Nucleus accumbens (tissue), 56 donors: ENCODE measurements around the gene CAPN10.

Experiments used
- DNase-seq, 56 donors: peaks; one replicate each; lab custom pipeline; 2025; lab: John Stamatoyannopoulos, UW

CAPN10 gene

DNA sequence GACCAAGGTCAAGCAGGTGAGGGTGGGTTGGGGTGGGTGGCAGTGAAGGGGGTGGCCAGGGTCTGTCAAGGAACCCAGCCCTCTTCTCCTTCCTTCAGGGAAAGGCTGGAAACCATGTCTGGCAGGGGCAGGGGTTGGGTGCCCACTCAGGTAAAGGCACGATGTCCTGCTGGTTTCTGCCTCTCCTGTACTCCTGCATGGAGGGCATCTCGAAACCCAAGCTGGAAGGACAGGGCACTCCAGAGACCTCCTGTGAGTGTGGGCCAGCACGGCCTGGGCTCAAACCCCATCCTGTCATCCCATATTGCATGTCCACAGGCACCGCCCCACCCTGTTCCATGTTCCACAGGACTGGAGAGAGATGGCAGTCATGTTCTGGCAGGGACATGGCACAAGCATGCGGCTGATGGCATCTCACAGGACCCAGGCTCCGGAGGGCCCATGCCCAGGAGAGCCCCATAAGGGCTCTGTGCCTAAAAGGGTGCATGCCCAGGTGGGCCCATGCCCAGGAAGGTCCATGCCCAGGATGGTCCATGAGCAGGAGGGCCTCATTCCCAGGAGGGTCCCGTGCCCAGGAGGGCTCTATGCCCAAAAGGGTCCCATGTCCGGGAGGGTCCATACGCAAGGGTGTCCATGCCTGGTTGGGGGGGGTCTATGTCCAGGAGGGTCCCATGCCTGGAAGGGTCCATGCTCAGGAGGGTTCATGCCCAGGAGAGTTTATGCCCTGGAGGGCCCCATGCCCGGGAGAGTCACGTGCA lies 45.2 kb downstream of the CAPN10 start:
- DNase-seq, result no peak

- no peak for DNase-seq
Measured at GRCh38 chr2:240632306-240632721, 45.8 kb downstream of the CAPN10 start.

GRCh38 chr2:240635121-240635997 lies 48.8 kb downstream of the CAPN10 start:
- DNase-seq, result no peak

DNA sequence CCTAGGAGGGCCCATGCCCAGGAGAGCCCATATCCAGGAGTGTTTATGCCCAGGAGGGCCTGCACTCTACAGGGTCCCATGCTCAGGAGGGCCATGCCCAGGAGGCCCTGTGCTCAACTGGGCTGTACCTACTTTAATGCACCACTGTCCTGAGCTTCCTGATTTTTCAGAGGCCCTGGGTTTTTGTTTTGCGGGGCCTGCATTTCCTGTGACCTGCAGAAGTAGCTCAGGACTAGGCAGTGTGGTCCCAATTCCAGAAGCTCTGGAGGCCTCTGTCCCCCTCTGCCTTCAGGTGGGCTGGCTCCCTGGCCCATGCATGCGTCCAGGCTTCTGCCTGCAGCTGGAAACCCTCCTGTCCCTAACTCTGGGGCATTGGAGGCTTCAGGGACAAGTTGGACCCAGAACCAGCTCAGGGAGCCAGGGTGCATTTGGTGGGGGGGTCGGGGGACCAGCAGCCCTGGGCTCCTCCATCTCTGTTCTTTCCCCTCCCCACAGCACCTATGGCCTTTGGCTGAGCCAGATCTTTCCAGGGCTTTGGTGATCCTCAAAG lies 49.5 kb downstream of the CAPN10 start:
- no peak for DNase-seq

DNA sequence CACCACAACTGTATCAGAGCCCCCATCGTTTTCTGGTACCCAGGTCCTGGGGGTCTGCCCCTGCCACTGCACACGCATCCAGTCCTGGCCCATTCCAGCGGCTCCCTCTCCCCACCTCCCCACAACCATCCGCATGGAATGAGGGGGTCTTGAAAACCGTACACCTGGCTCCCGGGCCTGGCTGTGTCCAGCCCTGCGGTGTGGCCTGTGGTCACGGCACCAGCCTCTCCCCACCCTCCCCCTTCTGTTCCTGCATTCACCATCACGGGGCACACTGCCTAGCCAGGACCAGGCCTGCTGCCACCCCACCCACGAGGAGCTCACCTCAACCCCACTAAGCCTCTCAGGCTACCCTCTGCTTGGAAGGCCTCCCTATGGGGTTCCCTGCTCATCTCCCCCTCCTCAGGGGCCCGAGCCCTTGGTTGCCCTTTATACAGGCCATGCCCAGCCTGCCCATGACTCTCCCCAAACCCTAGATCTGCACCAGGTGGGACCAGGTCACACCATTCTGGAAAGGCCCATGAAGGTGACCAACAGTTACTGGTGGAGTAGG lies 50.1 kb downstream of the CAPN10 start:
- no peak for DNase-seq

DNA sequence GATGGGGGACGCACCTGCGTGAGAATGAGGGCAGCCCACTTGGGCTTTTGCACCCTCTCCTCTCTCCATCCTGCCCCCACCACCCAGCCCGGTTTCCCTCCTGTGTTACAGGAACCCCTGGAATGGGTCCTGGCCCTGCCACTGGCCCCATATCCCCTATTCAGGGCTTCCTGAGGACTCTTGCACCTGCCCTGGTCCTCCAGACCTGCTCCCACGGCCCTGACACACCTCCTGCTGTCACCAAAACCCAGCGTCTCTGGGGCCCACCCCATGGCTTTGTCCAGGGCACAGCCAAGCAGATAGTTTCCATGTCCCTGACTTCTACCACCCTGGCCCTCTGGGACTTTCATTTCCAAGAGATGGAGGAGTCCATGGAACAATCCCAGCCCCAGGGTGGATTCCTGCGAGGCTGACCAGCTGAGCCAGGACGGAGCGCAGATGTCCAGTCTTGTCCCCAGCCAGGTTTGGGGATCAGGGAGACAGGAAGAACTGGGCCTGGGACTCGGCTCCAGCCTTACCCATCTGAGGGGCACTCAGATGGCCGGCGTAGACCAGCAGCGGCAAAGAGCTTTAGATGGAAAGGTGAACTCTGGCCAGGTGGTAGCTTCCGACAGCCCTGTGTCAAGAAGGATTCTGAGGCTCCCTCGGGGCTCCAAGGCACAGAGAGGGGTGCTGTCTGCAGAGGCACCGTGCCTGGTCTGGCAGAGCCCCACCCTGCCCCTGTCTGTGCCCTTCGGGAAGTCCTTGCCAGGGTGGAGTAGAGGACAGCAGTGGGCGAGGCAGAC lies 50.8 kb downstream of the CAPN10 start:
- DNase-seq, result no peak

DNA sequence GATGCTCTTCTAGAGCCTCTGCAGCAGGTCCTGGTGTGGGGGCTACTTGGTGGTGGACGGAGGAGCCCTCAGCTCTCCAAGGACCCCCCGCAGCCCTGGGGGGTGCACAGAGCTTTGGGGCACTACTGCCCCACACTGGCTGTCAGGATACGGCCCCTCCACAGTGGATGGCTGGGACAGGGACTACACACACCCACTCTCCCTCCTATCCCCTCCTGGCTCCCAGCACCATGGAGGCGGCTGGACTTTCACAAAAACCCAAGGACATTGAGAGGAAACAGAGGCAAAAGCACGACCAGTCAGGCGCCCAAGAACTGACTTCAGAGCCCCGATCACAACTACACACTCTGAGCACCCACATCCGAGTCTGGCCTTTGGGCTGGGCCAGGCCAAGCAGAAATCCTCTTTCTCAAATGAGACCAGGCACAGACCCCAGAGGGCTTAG lies 51.4 kb downstream of the CAPN10 start:
- DNase-seq, result no peak

- DNase-seq, result no peak
Measured at GRCh38 chr2:240638512-240639160, 52.1 kb downstream of the CAPN10 start.

DNA sequence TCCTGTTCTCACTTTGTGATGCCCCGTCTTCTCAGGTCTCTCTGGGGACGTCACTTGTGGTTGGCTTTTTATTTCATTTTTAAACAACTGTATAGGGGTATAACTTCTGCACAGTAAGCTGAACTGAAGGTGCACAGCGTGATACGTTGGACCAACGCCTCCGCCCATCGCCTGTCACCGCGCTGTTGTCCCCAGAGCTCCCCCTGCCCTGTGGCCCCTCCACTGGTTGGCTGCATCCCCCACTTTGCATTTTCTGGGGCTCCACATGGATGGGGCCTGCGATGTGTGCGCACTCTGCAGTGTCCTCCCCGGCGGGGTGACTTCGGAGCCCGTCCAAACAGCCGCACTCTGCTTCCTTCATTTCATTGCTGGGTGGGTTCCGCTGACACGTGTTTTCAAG lies 53.0 kb downstream of the CAPN10 start:
- DNase-seq, result no peak

- peak in 2 of 56 donors; percentile 5 to 24 for DNase-seq
Measured at GRCh38 chr2:240640939-240641338, 54.4 kb downstream of the CAPN10 start.

DNA sequence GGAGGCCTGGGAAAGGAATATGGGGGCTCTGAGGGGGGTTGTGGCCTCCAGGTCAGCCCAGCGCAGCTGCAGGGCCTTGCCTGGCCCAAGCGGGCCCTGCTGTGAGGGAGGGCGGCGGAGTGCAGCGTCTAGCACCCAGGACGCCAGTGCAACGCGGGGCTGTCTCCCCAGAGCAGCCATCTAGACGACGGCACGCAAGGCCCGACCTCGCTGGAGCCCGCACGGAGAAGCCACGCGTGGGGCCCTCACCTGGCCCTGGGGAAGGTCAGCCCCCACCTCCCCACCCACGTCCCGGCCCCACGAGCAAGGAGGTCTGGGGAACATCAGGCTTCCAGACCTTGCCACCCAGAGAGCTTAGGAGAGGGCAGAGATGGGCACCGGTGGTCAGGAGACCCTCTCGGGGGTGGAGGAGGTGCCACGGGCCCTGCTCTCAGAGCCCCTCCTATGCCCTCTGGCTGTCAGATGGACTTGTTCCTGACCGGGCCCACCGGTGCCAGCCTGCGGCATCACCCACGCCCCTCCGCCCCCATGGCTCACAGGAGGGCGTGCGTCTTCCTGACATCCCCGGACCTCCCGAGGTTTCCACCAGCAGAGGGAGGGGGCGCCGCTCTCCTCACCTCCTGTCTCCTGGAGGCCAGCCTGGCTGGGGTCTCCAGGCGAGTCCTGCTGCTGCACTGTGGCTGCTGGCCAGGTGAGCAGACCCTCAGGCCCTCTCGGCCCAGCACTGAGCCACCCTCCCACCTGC lies 55.7 kb downstream of the CAPN10 start:
- DNase-seq, result no peak

DNA sequence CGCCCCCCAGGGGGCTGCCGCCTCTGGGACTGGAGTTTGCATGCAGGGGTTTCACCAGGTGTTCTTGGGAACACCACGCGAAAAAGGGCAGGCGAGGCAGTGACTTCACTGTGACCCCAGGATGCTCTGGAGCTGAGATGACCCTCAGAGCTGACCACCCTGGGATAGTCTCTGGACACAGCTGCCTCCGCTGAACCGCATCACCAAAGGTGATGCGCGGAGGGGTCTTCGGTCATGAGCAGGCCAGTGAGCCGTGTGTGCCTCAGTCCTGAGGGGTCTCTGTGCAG lies 56.2 kb downstream of the CAPN10 start:
- no peak for DNase-seq

DNA sequence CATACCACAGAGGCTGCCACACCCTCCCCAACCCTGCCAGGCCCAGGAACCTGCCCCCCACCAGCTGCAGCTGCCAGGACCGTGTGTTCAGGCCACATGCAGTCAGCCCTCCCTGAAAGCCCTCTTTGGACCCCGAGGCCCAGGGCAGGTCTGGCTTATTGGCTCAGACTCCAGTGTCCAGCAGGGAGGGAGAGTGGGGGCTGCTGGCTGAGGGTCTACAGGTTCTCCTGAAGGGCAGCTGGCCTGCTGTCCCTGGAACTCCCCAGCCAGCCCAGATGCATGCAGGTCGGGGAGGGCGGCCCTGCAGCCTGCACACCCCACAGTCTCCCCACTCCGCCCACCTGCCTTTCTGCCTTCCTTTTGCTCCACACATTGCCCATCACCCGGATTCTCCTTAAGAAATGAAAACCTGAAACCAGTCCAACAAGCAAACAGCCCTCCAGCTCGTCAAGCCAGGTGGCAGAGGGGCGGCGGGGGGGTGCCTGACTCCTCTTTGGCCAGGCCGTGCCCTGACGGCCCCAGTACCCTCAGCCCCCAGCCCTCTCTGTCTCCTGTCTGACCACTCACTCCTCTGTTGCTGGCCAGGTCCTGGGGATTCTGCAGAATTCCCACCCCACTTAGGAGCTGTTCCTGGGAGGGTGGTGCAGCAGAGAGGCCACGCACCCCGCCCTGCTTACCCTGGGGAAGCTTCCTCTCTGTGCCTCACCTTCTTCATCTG lies 56.7 kb downstream of the CAPN10 start:
- DNase-seq, result no peak

DNA sequence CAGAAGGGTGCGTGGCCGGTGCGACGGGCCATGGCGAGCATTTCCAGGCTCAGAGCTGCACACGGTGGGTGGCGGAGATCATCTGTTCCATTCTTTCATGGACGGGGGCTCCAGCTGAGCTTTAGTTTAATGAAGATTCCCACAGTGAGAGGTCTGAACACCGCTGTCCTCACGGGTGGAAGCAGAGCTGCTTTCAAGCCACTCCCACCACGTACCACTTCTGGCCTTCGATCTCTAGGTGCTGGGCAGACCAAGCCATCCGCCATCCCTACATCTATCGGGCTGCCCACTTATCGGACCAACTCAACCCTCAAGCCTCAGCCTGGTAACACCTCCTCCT lies 57.2 kb downstream of the CAPN10 start:
- DNase-seq, result no peak

GRCh38 chr2:240644171-240644651 lies 57.7 kb downstream of the CAPN10 start:
- DNase-seq, result no peak

DNA sequence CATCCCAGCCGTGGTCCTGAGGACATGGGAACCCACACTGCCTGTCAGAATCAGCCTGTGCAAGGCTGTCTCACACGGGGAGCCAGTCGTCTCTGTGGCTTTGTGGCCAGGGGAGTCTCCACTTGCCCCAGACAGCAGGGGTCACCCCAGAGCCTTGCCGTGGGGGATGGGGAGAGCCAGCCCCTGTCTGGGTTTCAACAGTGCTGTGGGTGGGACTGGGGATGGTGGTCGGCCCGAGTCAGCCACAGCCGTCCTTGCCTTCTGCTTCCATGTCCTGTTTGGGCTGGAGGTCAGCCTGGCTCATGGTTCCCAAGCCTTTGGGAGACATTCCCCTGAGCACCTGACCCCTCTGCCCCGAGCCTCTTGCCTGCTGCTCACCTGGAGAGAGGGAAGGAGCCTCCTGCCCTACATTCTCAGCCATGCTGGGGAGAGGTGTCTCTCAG lies 58.3 kb downstream of the CAPN10 start:
- DNase-seq, result no peak

- DNase-seq, result no peak
Measured at GRCh38 chr2:240645346-240645745, 58.8 kb downstream of the CAPN10 start.

GRCh38 chr2:240645801-240646175 lies 59.3 kb downstream of the CAPN10 start:
- DNase-seq, result no peak
